Gastroesophageal sphincter (tissue), 4 donors: ENCODE measurements around the gene GOLGA1. TPM values are rescaled to one million over a fixed set of nuclear protein-coding genes. Genes with fewer than 3 reads are reported as not detected.

Experiments
- ATAC-seq: fragments of 150-250 bp; one replicate; pipeline ENCODE4 v1.9.1; 2016; ENCODE audit warnings: mild to moderate bottlenecking, moderate library complexity
- H3K27ac ChIP-seq, 4 donors: fragments of 200-600 bp; sonication (generic) in 3 of 4; 1 replicate in 3 of 4; 2 replicates in 1 of 4; pipeline ENCODE4 v1.5.1; 2016 to 2019
- H3K27me3 ChIP-seq: fragments of 200-600 bp; sonication (generic); one replicate; pipeline ENCODE4 v1.5.1; 2019
- H3K36me3 ChIP-seq, 2 donors: fragments of 200-600 bp; sonication (generic); one replicate each; pipeline ENCODE4 v1.5.1; 2019; ENCODE audit warnings: control low read depth in 1 of 2
- H3K4me1 ChIP-seq, 3 donors: fragments of 200-600 bp; sonication (generic); 1 replicate in 2 of 3; 2 replicates in 1 of 3; pipeline ENCODE4 v1.5.1; 2016 to 2019; ENCODE audit warnings: control low read depth in 2 of 3
- H3K4me3 ChIP-seq, 2 donors: fragments of 200-600 bp; sonication (generic); one replicate each; pipeline ENCODE4 v1.5.1; 2019; ENCODE audit warnings: mild to moderate bottlenecking in 1 of 2, moderate library complexity in 1 of 2
- H3K9me3 ChIP-seq, 3 donors: fragments of 200-600 bp; sonication (generic); one replicate each; pipeline ENCODE4 v1.5.1; 2017 to 2019; ENCODE audit warnings: control low read depth in 2 of 3
- CTCF ChIP-seq, 4 experiments: fragments of 200-600 bp in 2 of 4; fragments of 450-650 bp in 2 of 4; sonication (generic) in 1 of 4; IDR thresholded peaks; one replicate each; pipeline ENCODE4 v1.5.1; 2017 to 2019; ENCODE audit warnings: antibody characterized with exemption in 4 of 4, mild to moderate bottlenecking in 2 of 4, moderate library complexity in 2 of 4
- EP300 ChIP-seq: sonication (generic); formaldehyde crosslinking; IDR thresholded peaks from one replicate; pipeline ENCODE4 v1.6.1; 2017; ENCODE audit warnings: antibody characterized with exemption, mild to moderate bottlenecking
- POLR2A ChIP-seq, 2 donors: fragments of 450-650 bp; IDR thresholded peaks; one replicate each; pipeline ENCODE4 v1.6.1; 2017; ENCODE audit warnings: antibody characterized with exemption in 2 of 2, mild to moderate bottlenecking in 2 of 2, moderate library complexity in 1 of 2
- POLR2AphosphoS5 ChIP-seq: sonication (generic); formaldehyde crosslinking; IDR thresholded peaks from one replicate; pipeline ENCODE4 v1.6.1; 2017; ENCODE audit warnings: antibody characterized with exemption
- WGBS, 2 donors: methylation state at CpG; one replicate each; pipeline ENCODE4 v1.1.5; 2018; ENCODE audit warnings: low coverage in 1 of 2; 5-methylcytosine and 5-hydroxymethylcytosine counted together
- total RNA-seq, 4 donors: library from RNA; depleted of rRNA; stranded (reverse); fragments of >200 nt; gene quantifications; one replicate each; pipeline ENCODE4 v1.1.0, GENCODE V29; 2016

Gene GOLGA1
- total RNA-seq, 4 donors from 2014 or later, result 21.3 to 42.5 (median 31.9) TPM

GRCh38 chr9:124890179-124890578, 50.7 kb downstream of the GOLGA1 start:
- Histone ChIP-seq H3K4me3 (no peak overlapping the region), H3K27ac (no peak overlapping the region), H3K9me3 (no peaks in the 10 kb centered on the region), H3K36me3 (peaks cover 0 to 95% of the 10 kb centered on the region in 2 donors), H3K4me1 (no peaks in the 10 kb centered on the region), H3K27me3 (no peaks in the 10 kb centered on the region)
- no peak for ATAC-seq
- TF ChIP-seq POLR2A (IDR thresholded peaks at IDR 0.05), result no peak
- TF ChIP-seq POLR2AphosphoS5, result no peak
- TF ChIP-seq EP300, result no peak
- TF ChIP-seq CTCF (IDR thresholded peaks at IDR 0.05), result no peak
- 100% methylated on average over 1 to 2 of the region's 7 CpGs for WGBS, 2 donors

GRCh38 chr9:124889006-124889405, 51.9 kb downstream of the GOLGA1 start:
- Histone ChIP-seq H3K4me3 (no peak overlapping the region), H3K27ac (no peak overlapping the region), H3K36me3 (peaks cover 0 to 100% of the 10 kb centered on the region in 2 donors), H3K27me3 (no peaks in the 10 kb centered on the region), H3K9me3 (no peaks in the 10 kb centered on the region), H3K4me1 (no peaks in the 10 kb centered on the region)
- no peak for ATAC-seq
- no peak for TF ChIP-seq POLR2A (IDR thresholded peaks at IDR 0.05)
- TF ChIP-seq POLR2AphosphoS5, result no peak
- TF ChIP-seq EP300, result no peak
- TF ChIP-seq CTCF (IDR thresholded peaks at IDR 0.05), result no peak
- WGBS, 2 donors, result no CpG with 5 or more reads among the region's 13 CpGs

GRCh38 chr9:124887832-124888231, 53.1 kb downstream of the GOLGA1 start:
- Histone ChIP-seq H3K27me3 (no peaks in the 10 kb centered on the region), H3K4me3 (no peak overlapping the region), H3K4me1 (no peaks in the 10 kb centered on the region), H3K36me3 (peaks cover 0 to 99% of the 10 kb centered on the region in 2 donors), H3K27ac (no peak overlapping the region), H3K9me3 (no peaks in the 10 kb centered on the region)
- 60 to 89% methylated on average over 1 to 4 of the region's 5 CpGs for WGBS, 2 donors
- no peak for TF ChIP-seq POLR2AphosphoS5
- ATAC-seq, result no peak

GRCh38 chr9:124886866-124887492, 53.9 kb downstream of the GOLGA1 start:
- no peak for ATAC-seq
- no peak overlapping the region for H3K4me3 ChIP-seq
- 77 to 78% methylated on average over 8 to 11 of the region's 17 CpGs for WGBS, 2 donors
- no peak overlapping the region for H3K27ac ChIP-seq
- TF ChIP-seq CTCF (IDR thresholded peaks at IDR 0.05) (no peak), POLR2AphosphoS5 (no peak), POLR2A (IDR thresholded peaks at IDR 0.05) (no peak), EP300 (no peak)
- peaks cover 0 to 99% of the 10 kb centered on the region in 2 donors for H3K36me3 ChIP-seq
- no peaks in the 10 kb centered on the region for H3K27me3 ChIP-seq
- H3K9me3 ChIP-seq, result no peaks in the 10 kb centered on the region
- H3K4me1 ChIP-seq, result no peaks in the 10 kb centered on the region

- H3K36me3 ChIP-seq, result peaks cover 0 to 99% of the 10 kb centered on the region in 2 donors
- TF ChIP-seq POLR2A (IDR thresholded peaks at IDR 0.05), result no peak
- TF ChIP-seq POLR2AphosphoS5, result no peak
- TF ChIP-seq CTCF (IDR thresholded peaks at IDR 0.05), result no peak
- no peak for TF ChIP-seq EP300
- WGBS, 2 donors, result 80% methylated on average over 8 to 9 of the region's 10 CpGs
These were observed 54.4 kb downstream of the GOLGA1 start for GRCh38 chr9:124886461-124886860.

More at GRCh38 chr9:124886461-124886860, 54.4 kb downstream of the GOLGA1 start:
- Histone ChIP-seq H3K27ac (no peak overlapping the region), H3K4me1 (no peaks in the 10 kb centered on the region), H3K27me3 (no peaks in the 10 kb centered on the region), H3K4me3 (no peak overlapping the region), H3K9me3 (no peaks in the 10 kb centered on the region)
- ATAC-seq, result no peak
